Testis (tissue), 2 donors: Measurements from ENCODE around the gene ATP5PF.

ENCODE experiments used
- POLR2A ChIP-seq: fragments of 450-650 bp; IDR thresholded peaks from one replicate; pipeline ENCODE4 v1.6.1; 2017; ENCODE audit warnings: antibody characterized with exemption, mild to moderate bottlenecking, moderate library complexity
- TF ChIP-seq, protein P1 (sequence below), 3 experiments: fragments of 450-650 bp in 2 of 3; fragments of 200-600 bp in 1 of 3; sonication (generic) in 1 of 3; IDR thresholded peaks; one replicate each; pipeline ENCODE4 v1.5.1; 2016 to 2019; ENCODE audit warnings: antibody characterized with exemption in 3 of 3, mild to moderate bottlenecking in 2 of 3, moderate library complexity in 1 of 3

DNA sequence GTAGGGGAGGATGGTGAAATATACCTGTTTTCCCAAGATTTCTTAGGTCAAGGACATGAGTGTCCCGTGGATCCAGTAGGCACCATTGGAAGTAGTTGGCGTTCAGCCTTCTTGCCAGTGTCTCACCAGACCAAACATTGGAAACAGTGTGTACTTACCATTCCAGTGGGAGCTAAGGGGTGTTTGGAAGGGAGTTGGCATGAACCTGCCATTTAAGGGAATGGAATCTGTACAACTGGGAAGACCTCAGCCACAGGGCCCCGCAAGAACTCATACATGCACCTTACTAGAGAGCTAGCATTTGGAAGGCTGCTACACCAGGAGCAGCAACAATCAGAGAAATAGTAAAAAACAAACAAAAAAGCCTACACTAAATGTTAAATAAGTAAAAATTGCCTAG, 12.7 kb downstream of the ATP5PF start:
- no peak for TF ChIP-seq POLR2A
- TF ChIP-seq, protein P1, sequence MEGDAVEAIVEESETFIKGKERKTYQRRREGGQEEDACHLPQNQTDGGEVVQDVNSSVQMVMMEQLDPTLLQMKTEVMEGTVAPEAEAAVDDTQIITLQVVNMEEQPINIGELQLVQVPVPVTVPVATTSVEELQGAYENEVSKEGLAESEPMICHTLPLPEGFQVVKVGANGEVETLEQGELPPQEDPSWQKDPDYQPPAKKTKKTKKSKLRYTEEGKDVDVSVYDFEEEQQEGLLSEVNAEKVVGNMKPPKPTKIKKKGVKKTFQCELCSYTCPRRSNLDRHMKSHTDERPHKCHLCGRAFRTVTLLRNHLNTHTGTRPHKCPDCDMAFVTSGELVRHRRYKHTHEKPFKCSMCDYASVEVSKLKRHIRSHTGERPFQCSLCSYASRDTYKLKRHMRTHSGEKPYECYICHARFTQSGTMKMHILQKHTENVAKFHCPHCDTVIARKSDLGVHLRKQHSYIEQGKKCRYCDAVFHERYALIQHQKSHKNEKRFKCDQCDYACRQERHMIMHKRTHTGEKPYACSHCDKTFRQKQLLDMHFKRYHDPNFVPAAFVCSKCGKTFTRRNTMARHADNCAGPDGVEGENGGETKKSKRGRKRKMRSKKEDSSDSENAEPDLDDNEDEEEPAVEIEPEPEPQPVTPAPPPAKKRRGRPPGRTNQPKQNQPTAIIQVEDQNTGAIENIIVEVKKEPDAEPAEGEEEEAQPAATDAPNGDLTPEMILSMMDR (IDR thresholded peaks at IDR 0.05), result no peak
